Sigmoid colon (tissue), 4 donors: ENCODE measurements around the gene SIRPB2.

Source experiments
- POLR2A ChIP-seq, 2 donors: fragments of 450-650 bp; IDR thresholded peaks; one replicate each; pipeline ENCODE4 v1.6.1; 2016; ENCODE audit warnings: antibody characterized with exemption in 2 of 2, mild to moderate bottlenecking in 2 of 2, moderate library complexity in 2 of 2
- POLR2AphosphoS5 ChIP-seq, 4 donors: sonication (generic); formaldehyde crosslinking; IDR thresholded peaks; one replicate each; pipeline ENCODE4 v1.6.1; 2017; ENCODE audit warnings: antibody characterized with exemption in 4 of 4
- TF ChIP-seq, protein P1 (sequence below), 4 experiments: fragments of 450-650 bp in 3 of 4; fragments of 200-600 bp in 1 of 4; IDR thresholded peaks; one replicate each; pipeline ENCODE4 v1.5.1; 2016 to 2019; ENCODE audit warnings: antibody characterized with exemption in 4 of 4, mild to moderate bottlenecking in 3 of 4, moderate library complexity in 2 of 4

DNA sequence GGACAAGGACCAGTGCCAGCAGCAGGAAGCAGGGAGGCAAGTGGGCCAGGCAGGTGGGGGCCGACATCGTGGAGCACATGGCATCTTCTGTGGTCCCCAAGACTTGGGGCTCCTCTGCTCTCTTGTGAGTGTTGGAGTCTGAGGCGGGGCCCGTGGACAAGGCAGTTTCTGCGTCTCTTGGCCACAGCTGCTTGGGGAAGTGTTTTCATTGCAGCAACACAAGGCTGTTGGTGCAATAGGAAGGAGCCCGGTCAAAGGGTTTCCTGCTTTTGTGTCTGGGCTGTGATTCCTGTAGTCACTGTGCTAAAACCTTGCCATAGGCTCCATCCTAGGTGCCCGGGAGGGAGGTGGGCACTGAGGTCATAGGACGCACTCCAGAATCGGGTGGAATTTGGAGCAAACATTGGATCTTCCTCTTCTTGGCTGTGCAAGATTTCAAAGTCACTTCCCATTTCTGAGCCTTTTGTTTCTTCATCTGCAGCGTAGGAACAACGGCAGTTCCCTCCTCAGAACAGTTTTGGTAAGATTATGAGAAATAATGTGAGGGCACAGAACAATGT is at the start of gene SIRPB2:
- TF ChIP-seq POLR2A (IDR thresholded peaks at IDR 0.05) (peak in 1 of 2 donors; percentile 17), POLR2AphosphoS5 (IDR thresholded peaks at IDR 0.05) (peak; percentile 19 to 41 (median 34))
- TF ChIP-seq, protein P1, sequence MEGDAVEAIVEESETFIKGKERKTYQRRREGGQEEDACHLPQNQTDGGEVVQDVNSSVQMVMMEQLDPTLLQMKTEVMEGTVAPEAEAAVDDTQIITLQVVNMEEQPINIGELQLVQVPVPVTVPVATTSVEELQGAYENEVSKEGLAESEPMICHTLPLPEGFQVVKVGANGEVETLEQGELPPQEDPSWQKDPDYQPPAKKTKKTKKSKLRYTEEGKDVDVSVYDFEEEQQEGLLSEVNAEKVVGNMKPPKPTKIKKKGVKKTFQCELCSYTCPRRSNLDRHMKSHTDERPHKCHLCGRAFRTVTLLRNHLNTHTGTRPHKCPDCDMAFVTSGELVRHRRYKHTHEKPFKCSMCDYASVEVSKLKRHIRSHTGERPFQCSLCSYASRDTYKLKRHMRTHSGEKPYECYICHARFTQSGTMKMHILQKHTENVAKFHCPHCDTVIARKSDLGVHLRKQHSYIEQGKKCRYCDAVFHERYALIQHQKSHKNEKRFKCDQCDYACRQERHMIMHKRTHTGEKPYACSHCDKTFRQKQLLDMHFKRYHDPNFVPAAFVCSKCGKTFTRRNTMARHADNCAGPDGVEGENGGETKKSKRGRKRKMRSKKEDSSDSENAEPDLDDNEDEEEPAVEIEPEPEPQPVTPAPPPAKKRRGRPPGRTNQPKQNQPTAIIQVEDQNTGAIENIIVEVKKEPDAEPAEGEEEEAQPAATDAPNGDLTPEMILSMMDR (IDR thresholded peaks at IDR 0.05) = no peak
